DMS114 treated with DMSO at 0.1 percent for 48 hours (cell line): ENCODE data around the gene ATAD3A.

ENCODE experiments used
- DNase-seq: peaks from one replicate; lab custom pipeline; 2025; ENCODE audit not compliant: unreplicated experiment; lab: John Stamatoyannopoulos, UW

The ATAD3A gene

GRCh38 chr1:1577367-1578011 is 65.5 kb downstream of the ATAD3A start:
- no peak for DNase-seq

- no peak for DNase-seq
Observed at GRCh38 chr1:1578371-1578940, 66.5 kb downstream of the ATAD3A start.

- no peak for DNase-seq
Observed at GRCh38 chr1:1582585-1583346, 70.8 kb downstream of the ATAD3A start.

- no peak for DNase-seq
Observed at GRCh38 chr1:1583347-1584010, 71.5 kb downstream of the ATAD3A start.
